NT2/D1 (cell line): ENCODE results near the gene CAMSAP2.

ENCODE experiments used
- SUZ12 ChIP-seq: IDR thresholded peaks from 2 replicates; pipeline ENCODE4 v1.6.1; 2011; ENCODE audit not compliant: insufficient read length, insufficient read depth; ENCODE audit errors: extremely low read depth
- YY1 ChIP-seq: IDR thresholded peaks from 2 replicates; pipeline ENCODE4 v1.6.1; 2011; ENCODE audit not compliant: insufficient read length, insufficient read depth
- ZNF274 ChIP-seq: IDR thresholded peaks from 2 replicates; pipeline ENCODE4 v1.6.1; 2011; ENCODE audit warnings: mild to moderate bottlenecking, low read depth, low read length

GRCh38 chr1:200888349-200888838 is 149.7 kb downstream of the CAMSAP2 start:
- TF ChIP-seq ZNF274 (no peak), YY1 (no peak), SUZ12 (no peak)
